Measurements from ENCODE around the gene GINS2.

Gene GINS2

GRCh38 chr16:85637061-85637807, 51.5 kb downstream of the GINS2 start:
- ChIA-PET CTCF (interaction anchor here (0.7 to 0.9 kb wide), 2 partner anchors 11 to 27 kb away, joined by 3 read pairs; no protein-coding TSS in a partner anchor), POLR2A (ENCODE audit: low non-redundant PET) (no interaction called here)
- TF ChIP-seq CTCF (conservative IDR thresholded peaks at IDR 0.05; ENCODE audit: low read depth): no peak
- DNase-seq (ENCODE audit: low spot score): no peak
- H3K27ac ChIP-seq: peak overlapping the region; percentile 88

GRCh38 chr16:85636234-85636812, 52.4 kb downstream of the GINS2 start:
- POLR2A ChIA-PET (ENCODE audit: low non-redundant PET): no interaction called here
- H3K27ac ChIP-seq: peak overlapping the region; percentile 88
- CTCF ChIA-PET: interaction anchor here (0.5 to 2.5 kb wide), 3 partner anchors 17 to 266 kb away, joined by 3 to 17 read pairs (median 3); no protein-coding TSS in a partner anchor
- TF ChIP-seq CTCF (conservative IDR thresholded peaks at IDR 0.05; ENCODE audit: low read depth): no peak
- no peak for DNase-seq (ENCODE audit: low spot score)

GRCh38 chr16:85635545-85636140, 53.1 kb downstream of the GINS2 start:
- TF ChIP-seq CTCF (conservative IDR thresholded peaks at IDR 0.05; ENCODE audit: low read depth): no peak
- peak overlapping the region; percentile 88 for H3K27ac ChIP-seq
- ChIA-PET POLR2A (ENCODE audit: low non-redundant PET) (no interaction called here), CTCF (interaction anchor here (0.5 to 2.5 kb wide), 8 partner anchors 12 to 405 kb away, joined by 3 to 17 read pairs (median 4); no protein-coding TSS in a partner anchor)
- DNase-seq (ENCODE audit: low spot score): peak; percentile 83

- CTCF ChIA-PET: interaction anchor here (0.6 to 2.5 kb wide), 8 partner anchors 13 to 404 kb away, joined by 3 to 17 read pairs (median 4); no protein-coding TSS in a partner anchor
- no peak for DNase-seq (ENCODE audit: low spot score)
Measured at GRCh38 chr16:85634747-85635544, 53.8 kb downstream of the GINS2 start.

GRCh38 chr16:85633888-85634287, 54.9 kb downstream of the GINS2 start:
- H3K27ac ChIP-seq: peak overlapping the region; percentile 88
- CTCF ChIA-PET: no interaction called here
- POLR2A ChIA-PET (ENCODE audit: low non-redundant PET): interaction anchor here (1.1 kb wide), 1 partner anchor 19 kb away, joined by 3 read pairs; no protein-coding TSS in a partner anchor
- no peak for TF ChIP-seq CTCF (conservative IDR thresholded peaks at IDR 0.05; ENCODE audit: low read depth)
- no peak for DNase-seq (ENCODE audit: low spot score)

More at GRCh38 chr16:85634747-85635544, 53.8 kb downstream of the GINS2 start:
- 0 out of 2 replicates have a peak, but pooled peaks have one; percentile 13 for TF ChIP-seq CTCF (conservative IDR thresholded peaks at IDR 0.05; ENCODE audit: low read depth)
- peak overlapping the region; percentile 88 for H3K27ac ChIP-seq
- POLR2A ChIA-PET (ENCODE audit: low non-redundant PET): interaction anchor here (1.1 kb wide), 1 partner anchor 20 kb away, joined by 3 read pairs; no protein-coding TSS in a partner anchor

- no peak overlapping the region for H3K27ac ChIP-seq
- no peak for TF ChIP-seq CTCF (conservative IDR thresholded peaks at IDR 0.05; ENCODE audit: low read depth)
- CTCF ChIA-PET: no interaction called here
- no peak for DNase-seq (ENCODE audit: low spot score)
- POLR2A ChIA-PET (ENCODE audit: low non-redundant PET): no interaction called here
Measured at GRCh38 chr16:85633438-85633743, 55.4 kb downstream of the GINS2 start.

Measured in RWPE1 (cell line).